PC-9 (cell line): Measurements from ENCODE around the gene EIF3CL. TPM values are rescaled to one million over a fixed set of nuclear protein-coding genes. Genes with fewer than 3 reads are reported as not detected.
A peak's percentile ranks its signal among the peaks of the same experiment; 100 is the strongest.
"Not testable (repeated sequence)": the region's sequence is repeated elsewhere in the genome, so short reads cannot be mapped to it uniquely, and the experiment has no call there.

Experiments
- Bru-seq: library from RNA; stranded (reverse); fragments of 400-500 nt; gene quantifications from one replicate; lab custom pipeline; 2021; lab: Mats Ljungman, UMichigan
- BruChase-seq, 2 experiments: library from RNA; stranded (reverse); fragments of 400-500 nt; gene quantifications; one replicate each; lab custom pipeline; 2021; lab: Mats Ljungman, UMichigan
- BruUV-seq: library from RNA; stranded (reverse); fragments of 400-500 nt; replicated peaks from 2 replicates; lab custom pipeline; 2021; lab: Mats Ljungman, UMichigan
- CTCF ChIA-PET: fragments of 300-600 bp; sonication (Branson Sonifier 250); formaldehyde crosslinking; loops from one replicate; lab custom pipeline; 2022; ENCODE audit warnings: antibody characterized with exemption; lab: Charles Lee
- POLR2A ChIA-PET: fragments of 300-600 bp; sonication (Branson Sonifier 250); formaldehyde crosslinking; loops from one replicate; lab custom pipeline; 2022; ENCODE audit warnings: antibody characterized with exemption; ENCODE audit not compliant: unreplicated experiment; lab: Charles Lee
- DNase-seq, 2 experiments: peaks; one replicate each; pipeline versions ENCODE4 v3.0.0 to v3.0.0-alpha.2; 2015 to 2022; ENCODE audit warnings: mixed read lengths in 1 of 2
- H2AFZ ChIP-seq: fragments of 200-600 bp; sonication (generic); 2 replicates; pipeline ENCODE4 v1.8.1; 2017; ENCODE audit warnings: antibody characterized with exemption
- H3F3A ChIP-seq: fragments of 200-600 bp; sonication (generic); 2 replicates; pipeline ENCODE4 v1.8.1; 2017; ENCODE audit warnings: antibody characterized with exemption, mild to moderate bottlenecking, low read depth; ENCODE audit not compliant: insufficient read depth
- H3K27ac ChIP-seq: fragments of 200-600 bp; sonication (generic); 2 replicates; pipeline ENCODE4 v1.6.1; 2016; ENCODE audit warnings: mixed run types
- H3K27me3 ChIP-seq: fragments of 200-600 bp; sonication (generic); 2 replicates; pipeline ENCODE4 v1.6.1; 2016; ENCODE audit warnings: low read depth, mixed run types; ENCODE audit not compliant: insufficient read depth
- H3K36me3 ChIP-seq: fragments of 200-600 bp; sonication (generic); 2 replicates; pipeline ENCODE4 v1.6.1; 2016; ENCODE audit warnings: low read depth, mixed run types
- H3K4me1 ChIP-seq: fragments of 200-600 bp; sonication (generic); replicated peaks from 2 replicates; pipeline ENCODE4 v1.6.1; 2016; ENCODE audit warnings: mixed run types; ENCODE audit not compliant: insufficient read depth
- H3K4me2 ChIP-seq: fragments of 200-600 bp; sonication (generic); 2 replicates; pipeline ENCODE4 v1.6.1; 2017; ENCODE audit warnings: mixed run types
- H3K4me3 ChIP-seq: fragments of 200-600 bp; sonication (generic); 2 replicates; pipeline ENCODE4 v1.6.1; 2016; ENCODE audit warnings: mixed run types
- H3K79me2 ChIP-seq: fragments of 200-600 bp; sonication (generic); 2 replicates; pipeline ENCODE4 v1.6.1; 2017; ENCODE audit warnings: low read depth, mixed run types
- H3K9me2 ChIP-seq: fragments of 200-600 bp; sonication (generic); 2 replicates; pipeline ENCODE4 v1.8.1; 2017; ENCODE audit warnings: mild to moderate bottlenecking; ENCODE audit not compliant: insufficient read depth
- H3K9me3 ChIP-seq: fragments of 200-600 bp; sonication (generic); 2 replicates; pipeline ENCODE4 v1.8.1; 2016; ENCODE audit warnings: low read depth; ENCODE audit not compliant: insufficient read depth
- H4K20me1 ChIP-seq: fragments of 200-600 bp; sonication (generic); 2 replicates; pipeline ENCODE4 v1.8.1; 2017; ENCODE audit not compliant: insufficient read depth
- intact Hi-C: fragments of 100-400 bp; cut with micrococcal nuclease; formaldehyde crosslinking; loops from one replicate; pipeline ENCODE4 v1.10.0; 2022; ENCODE audit not compliant: unreplicated experiment
- long read RNA-seq: library from polyadenylated mRNA; stranded (forward); transcript quantifications from one replicate; pipeline ENCODE4 v2.0.0, GENCODE V29; 2022
- total RNA-seq: library from RNA; stranded (reverse); gene quantifications from 2 replicates; pipeline ENCODE4 v1.2.3, GENCODE V29; 2021

Gene EIF3CL
- total RNA-seq (31.5 and 60.6 TPM in 2 replicates), Bru-seq, nascent RNA (percentile 58 among the genes with signal in this experiment), BruChase-seq, experiment 1, labeled RNA remaining after a 2-hour chase (percentile 50 among the genes with signal in this experiment), BruChase-seq, experiment 2, labeled RNA remaining after a 6-hour chase (percentile 59 among the genes with signal in this experiment)
- long read RNA-seq, transcript EIF3CL-201 (21 exons, 3,085 nt), result major isoform, 8 of 54 reads
- long read RNA-seq, partial matches to known transcripts, result 43 of 54 reads
- long read RNA-seq, other reads (novel, unspliced or antisense), result 3 of 54 reads

DNA sequence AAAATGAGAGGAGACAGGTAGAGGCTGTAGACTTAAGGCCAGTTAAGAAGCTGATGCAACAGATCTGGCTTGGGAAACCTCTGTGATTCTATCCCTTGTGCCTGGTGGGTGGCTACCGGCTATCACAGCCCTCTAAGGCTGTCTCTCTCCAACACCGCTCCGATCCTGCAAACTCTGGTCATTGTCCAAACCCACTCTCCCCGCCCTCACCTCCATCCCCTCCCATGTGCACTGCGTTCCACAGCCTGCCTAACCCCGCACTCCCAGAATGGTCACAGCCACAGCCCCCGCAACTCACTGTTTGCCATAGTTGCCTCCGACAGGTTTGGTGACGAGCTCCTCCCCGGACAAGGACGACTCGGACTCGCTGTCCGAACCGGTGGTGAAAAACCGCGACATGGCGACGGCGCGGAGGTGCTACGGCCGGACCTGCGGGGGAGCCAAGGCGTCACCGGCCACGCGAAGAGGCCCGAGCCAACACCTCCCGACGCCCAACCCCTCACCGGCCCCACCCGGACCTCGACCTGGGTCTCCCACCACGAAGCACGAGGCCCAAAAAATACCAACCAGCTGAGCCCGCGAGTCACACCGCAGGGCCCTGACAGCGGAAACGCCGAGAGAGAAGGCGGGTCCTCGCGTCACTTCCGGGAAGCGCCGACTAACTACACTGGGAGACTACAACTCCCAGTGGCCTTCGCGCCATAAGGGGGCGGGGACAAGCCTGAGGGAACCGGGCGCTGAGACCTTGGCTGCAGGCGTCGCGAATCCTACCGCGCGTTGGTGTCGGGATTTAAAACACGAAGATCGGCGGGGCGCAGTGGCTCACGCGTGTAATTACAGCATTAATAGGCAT lies at the start of gene EIF3CL:
EIF3CL (minus strand) TSS at position 622 of the 853 bp plus-strand sequence; CDS start at position 399, 223 bp downstream.
- CTCF ChIA-PET, H3F3A ChIP-seq, H2AFZ ChIP-seq, H4K20me1 ChIP-seq, H3K79me2 ChIP-seq, DNase-seq, H3K9me2 ChIP-seq, H3K9me3 ChIP-seq, H3K27ac ChIP-seq, H3K4me1 ChIP-seq, BruUV-seq, H3K36me3 ChIP-seq, POLR2A ChIA-PET, intact Hi-C loops, H3K27me3 ChIP-seq: not testable (repeated sequence)
- peak within 1 kb of the TSS; percentile 51; the same call in 1 of the 2 replicates for H3K4me3 ChIP-seq
- peak within 1 kb of the TSS; percentile 64 for H3K4me2 ChIP-seq

GRCh38 chr16:28447081-28447480 lies 43.4 kb upstream of the EIF3CL start:
- CTCF ChIA-PET, H3F3A ChIP-seq, BruUV-seq: not testable (repeated sequence)

DNA sequence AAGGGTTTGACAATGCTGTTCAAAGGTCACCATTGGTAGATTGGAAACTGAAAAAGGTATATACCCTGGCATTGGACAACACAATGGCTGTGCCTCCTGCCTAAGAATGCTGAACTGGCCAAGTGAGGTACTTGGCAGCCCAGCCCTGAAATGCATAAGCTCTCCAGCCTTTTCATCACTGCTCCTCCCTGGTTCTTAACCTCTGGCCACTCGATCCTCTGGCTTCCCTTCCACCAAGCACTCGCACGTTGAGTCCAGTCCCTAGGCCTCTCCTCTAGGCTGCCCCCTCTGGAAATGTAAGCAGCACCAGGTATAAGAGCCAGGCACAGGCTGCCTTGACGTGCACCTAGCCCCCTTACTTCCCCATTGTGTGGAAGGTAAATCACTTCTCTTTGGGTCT lies 42.7 kb upstream of the EIF3CL start:
- BruUV-seq, H3K27ac ChIP-seq, H3K4me2 ChIP-seq, DNase-seq, H3K9me2 ChIP-seq, H3K79me2 ChIP-seq, H3K36me3 ChIP-seq, H4K20me1 ChIP-seq, H3K27me3 ChIP-seq, intact Hi-C loops, H3K4me1 ChIP-seq, H3K4me3 ChIP-seq, POLR2A ChIA-PET, CTCF ChIA-PET, H3F3A ChIP-seq, H3K9me3 ChIP-seq, H2AFZ ChIP-seq: not testable (repeated sequence)

More at GRCh38 chr16:28447081-28447480, 43.4 kb upstream of the EIF3CL start:
- H3K27me3 ChIP-seq, H3K36me3 ChIP-seq, H4K20me1 ChIP-seq, POLR2A ChIA-PET, H3K9me3 ChIP-seq, H3K27ac ChIP-seq, DNase-seq, H3K4me2 ChIP-seq, H2AFZ ChIP-seq, H3K4me1 ChIP-seq, H3K79me2 ChIP-seq, H3K4me3 ChIP-seq, H3K9me2 ChIP-seq, intact Hi-C loops: not testable (repeated sequence)

DNA sequence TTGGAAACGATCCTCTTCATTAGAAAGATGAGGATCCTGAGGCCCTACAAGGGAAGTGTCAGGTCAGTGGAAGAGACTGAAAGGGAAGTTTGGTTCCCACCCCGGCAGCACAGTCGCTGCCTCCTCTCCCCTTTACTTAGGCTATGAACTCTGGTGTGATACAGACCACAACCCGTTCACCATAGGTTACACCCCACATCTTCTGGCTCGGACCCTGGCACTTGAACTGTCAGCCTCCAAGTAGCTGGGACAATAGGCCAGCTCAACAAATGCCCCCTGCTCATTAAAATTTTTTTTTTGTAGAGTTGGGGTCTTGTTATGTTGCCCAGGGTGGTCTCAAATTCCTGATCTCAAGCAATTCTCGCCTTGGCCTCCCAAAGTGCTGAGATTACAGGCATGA lies 40.3 kb upstream of the EIF3CL start:
- DNase-seq, BruUV-seq, H3K4me2 ChIP-seq, H3F3A ChIP-seq, H3K27ac ChIP-seq, H4K20me1 ChIP-seq, H3K4me1 ChIP-seq, H3K27me3 ChIP-seq, H3K36me3 ChIP-seq, H2AFZ ChIP-seq, CTCF ChIA-PET, H3K9me3 ChIP-seq, H3K4me3 ChIP-seq, H3K9me2 ChIP-seq, POLR2A ChIA-PET, intact Hi-C loops, H3K79me2 ChIP-seq: not testable (repeated sequence)

- H3K4me2 ChIP-seq, DNase-seq, H3K36me3 ChIP-seq, H3K9me2 ChIP-seq, CTCF ChIA-PET, H2AFZ ChIP-seq, BruUV-seq, intact Hi-C loops, H3K27ac ChIP-seq, H3K9me3 ChIP-seq, H4K20me1 ChIP-seq, H3K27me3 ChIP-seq, POLR2A ChIA-PET, H3F3A ChIP-seq, H3K4me3 ChIP-seq, H3K4me1 ChIP-seq, H3K79me2 ChIP-seq: not testable (repeated sequence)
Observed at GRCh38 chr16:28438899-28439298, 35.3 kb upstream of the EIF3CL start.

DNA sequence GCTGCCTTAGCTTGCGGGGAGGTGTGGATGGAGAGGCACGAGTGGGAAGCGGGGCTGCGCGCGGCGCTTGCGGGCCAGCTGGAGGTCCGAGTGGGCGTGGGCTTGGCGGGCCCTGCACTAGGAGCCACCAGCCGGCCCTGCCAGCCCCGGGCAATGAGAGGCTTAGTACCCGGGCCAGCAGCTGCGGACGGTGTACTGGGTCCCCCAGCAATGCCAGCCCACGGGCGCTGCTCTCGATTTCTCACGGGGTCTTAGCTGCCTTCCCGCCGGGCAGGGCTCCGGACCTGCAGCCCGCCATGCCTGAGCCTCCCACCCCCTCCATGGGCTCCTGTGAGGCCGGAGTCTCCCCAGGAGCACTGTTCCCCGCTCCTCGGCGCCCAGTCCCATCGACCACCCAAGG lies 31.7 kb upstream of the EIF3CL start:
- H3K4me3 ChIP-seq, H3K27me3 ChIP-seq, intact Hi-C loops, H3K4me2 ChIP-seq, H3K27ac ChIP-seq, H3K36me3 ChIP-seq, H3K4me1 ChIP-seq, H3K9me3 ChIP-seq, POLR2A ChIA-PET, CTCF ChIA-PET, H3K79me2 ChIP-seq, DNase-seq, H3F3A ChIP-seq, BruUV-seq, H3K9me2 ChIP-seq, H4K20me1 ChIP-seq, H2AFZ ChIP-seq: not testable (repeated sequence)

DNA sequence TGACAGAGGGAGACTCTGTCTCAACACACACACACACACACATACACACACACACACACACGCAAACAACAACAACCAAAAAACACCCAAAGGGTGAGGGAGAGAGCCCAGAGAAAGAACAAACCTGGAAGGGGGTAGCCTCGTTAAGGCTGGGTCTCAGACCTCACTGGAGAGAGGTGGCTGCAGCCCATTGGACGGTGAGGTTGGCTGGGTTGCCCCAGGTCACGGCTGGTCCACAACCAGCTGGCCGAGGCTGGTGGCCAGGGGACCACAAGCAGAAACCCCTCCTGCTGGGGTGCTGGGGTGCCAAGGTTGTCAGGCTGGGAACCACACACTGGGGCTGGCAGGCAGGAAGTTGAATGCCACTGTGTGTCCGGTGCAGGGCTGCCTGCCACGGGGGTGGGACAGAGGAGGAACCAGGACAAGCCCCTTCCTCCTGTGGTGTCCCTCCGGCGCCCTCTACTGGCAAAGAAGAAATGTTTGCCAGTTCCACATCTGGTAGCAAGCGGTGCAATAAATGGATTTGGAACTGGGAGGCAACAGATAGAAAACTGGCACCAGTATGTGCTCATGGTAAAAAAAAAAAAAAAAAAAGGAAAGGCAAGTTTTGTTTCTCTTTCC lies 22.5 kb upstream of the EIF3CL start:
- H3K9me3 ChIP-seq, H3K9me2 ChIP-seq, H2AFZ ChIP-seq, CTCF ChIA-PET, H3K79me2 ChIP-seq, H3K4me2 ChIP-seq, POLR2A ChIA-PET, H3K27ac ChIP-seq, H3K4me3 ChIP-seq, DNase-seq, H4K20me1 ChIP-seq, H3K27me3 ChIP-seq, BruUV-seq, H3K4me1 ChIP-seq, H3F3A ChIP-seq, H3K36me3 ChIP-seq, intact Hi-C loops: not testable (repeated sequence)
